Testis (tissue), 3 donors: ENCODE measurements around the gene AMOTL1. TPM values are rescaled to one million over a fixed set of nuclear protein-coding genes. Genes with fewer than 3 reads are reported as not detected.

Experiments used
- DNase-seq: peaks from one replicate; pipeline ENCODE4 v3.0.0-alpha.2; 2019
- H3K27ac ChIP-seq, 2 donors: fragments of 200-600 bp; sonication (generic); one replicate each; pipeline ENCODE4 v1.5.1; 2019
- H3K27me3 ChIP-seq: fragments of 200-600 bp; sonication (generic); one replicate; pipeline ENCODE4 v1.5.1; 2019
- H3K36me3 ChIP-seq: fragments of 200-600 bp; sonication (generic); one replicate; pipeline ENCODE4 v1.5.1; 2017; ENCODE audit warnings: low read depth; ENCODE audit errors: missing control alignments
- H3K4me1 ChIP-seq: fragments of 200-600 bp; sonication (generic); one replicate; pipeline ENCODE4 v1.5.1; 2019
- H3K4me3 ChIP-seq, 2 donors: fragments of 200-600 bp; sonication (generic); one replicate each; pipeline ENCODE4 v1.5.1; 2017 to 2019
- H3K9me3 ChIP-seq: fragments of 200-600 bp; sonication (generic); one replicate; pipeline ENCODE4 v1.5.1; 2017
- CTCF ChIP-seq, 3 experiments: fragments of 450-650 bp in 2 of 3; fragments of 200-600 bp in 1 of 3; sonication (generic) in 1 of 3; IDR thresholded peaks; one replicate each; pipeline ENCODE4 v1.5.1; 2016 to 2019; ENCODE audit warnings: antibody characterized with exemption in 3 of 3, mild to moderate bottlenecking in 2 of 3, moderate library complexity in 1 of 3
- POLR2A ChIP-seq: fragments of 450-650 bp; IDR thresholded peaks from one replicate; pipeline ENCODE4 v1.6.1; 2017; ENCODE audit warnings: antibody characterized with exemption, mild to moderate bottlenecking, moderate library complexity
- WGBS, 2 donors: methylation state at CpG; one replicate each; pipeline ENCODE4 v1.1.5; 2018; 5-methylcytosine and 5-hydroxymethylcytosine counted together
- intact Hi-C: fragments of 100-400 bp; cut with DNase I; formaldehyde crosslinking; loops from one replicate; pipeline ENCODE4 v1.15.1; 2023; ENCODE audit warnings: low total_unique reads
- polyA plus RNA-seq: library from polyadenylated mRNA; stranded (reverse); fragments of 350-450 nt; fragmentation: Illumina TruSeq; extraction: RNeasy Lipid Tissue Mini Kit (QIAGEN cat#74804); gene quantifications from one replicate; pipeline ENCODE4 v1.2.3, GENCODE V29; 2014; ENCODE audit warnings: low read depth, low replicate concordance; ENCODE audit not compliant: insufficient read depth
- total RNA-seq, 2 donors: library from RNA; depleted of rRNA; stranded (reverse); fragments of >200 nt; gene quantifications; one replicate each; pipeline ENCODE4 v1.2.3, GENCODE V29; 2016

The AMOTL1 gene
- total and polyA plus RNA-seq, 3 donors from 2014 or later: 17.1 to 25.4 (median 18.7) TPM

- DNase-seq: peak; percentile 15
- H3K4me1 ChIP-seq: no peaks in the 10 kb centered on the region
- H3K27ac ChIP-seq: no peak overlapping the region
- no peaks in the 10 kb centered on the region for H3K9me3 ChIP-seq
- WGBS, 2 donors: 2% methylated on average over 19 to 35 of the region's 35 CpGs
- H3K4me3 ChIP-seq: peak overlapping the region; percentile 57 to 67
- no peaks in the 10 kb centered on the region for H3K27me3 ChIP-seq
- H3K36me3 ChIP-seq: no peaks in the 10 kb centered on the region
- TF ChIP-seq CTCF (IDR thresholded peaks at IDR 0.05) (peak; percentile 22 to 50 (median 34)), POLR2A (no peak)
- intact Hi-C loops: no loop called here
Observed at GRCh38 chr11:94741022-94741679, 27.0 kb upstream of the AMOTL1 start.

- no peaks in the 10 kb centered on the region for H3K27me3 ChIP-seq
Observed at GRCh38 chr11:94742665-94743064, 25.5 kb upstream of the AMOTL1 start.

GRCh38 chr11:94746721-94747120 is 21.4 kb upstream of the AMOTL1 start:
- WGBS, 2 donors: 65 to 69% methylated on average over 3 of the region's 3 CpGs
- H3K4me1 ChIP-seq: no peaks in the 10 kb centered on the region
- DNase-seq: no peak
- no peaks in the 10 kb centered on the region for H3K36me3 ChIP-seq
- no peaks in the 10 kb centered on the region for H3K9me3 ChIP-seq
- H3K4me3 ChIP-seq: no peak overlapping the region
- TF ChIP-seq POLR2A (no peak), CTCF (IDR thresholded peaks at IDR 0.05) (no peak)
- no peaks in the 10 kb centered on the region for H3K27me3 ChIP-seq
- intact Hi-C loops: no loop called here
- no peak overlapping the region for H3K27ac ChIP-seq

More at GRCh38 chr11:94742665-94743064, 25.5 kb upstream of the AMOTL1 start:
- Histone ChIP-seq H3K36me3 (no peaks in the 10 kb centered on the region), H3K9me3 (no peaks in the 10 kb centered on the region), H3K4me3 (no peak overlapping the region), H3K4me1 (no peaks in the 10 kb centered on the region), H3K27ac (no peak overlapping the region)
- DNase-seq: no peak
- TF ChIP-seq CTCF (IDR thresholded peaks at IDR 0.05): no peak
- no peak for TF ChIP-seq POLR2A
- intact Hi-C loops: no loop called here
- 93 to 95% methylated on average over 2 of the region's 2 CpGs for WGBS, 2 donors

- intact Hi-C loops: no loop called here
- no peak overlapping the region for H3K27ac ChIP-seq
- H3K4me3 ChIP-seq: no peak overlapping the region
- no peak for DNase-seq
- TF ChIP-seq CTCF (IDR thresholded peaks at IDR 0.05): no peak
- no peak for TF ChIP-seq POLR2A
- no peaks in the 10 kb centered on the region for H3K4me1 ChIP-seq
- no peaks in the 10 kb centered on the region for H3K36me3 ChIP-seq
- H3K9me3 ChIP-seq: no peaks in the 10 kb centered on the region
- no peaks in the 10 kb centered on the region for H3K27me3 ChIP-seq
Observed at GRCh38 chr11:94747146-94747545, 21.0 kb upstream of the AMOTL1 start.

- Histone ChIP-seq H3K36me3 (no peaks in the 10 kb centered on the region), H3K9me3 (no peaks in the 10 kb centered on the region), H3K4me3 (no peak overlapping the region), H3K27ac (no peak overlapping the region), H3K27me3 (no peaks in the 10 kb centered on the region), H3K4me1 (no peaks in the 10 kb centered on the region)
- intact Hi-C loops: no loop called here
- no peak for TF ChIP-seq CTCF (IDR thresholded peaks at IDR 0.05)
- no peak for TF ChIP-seq POLR2A
- WGBS, 2 donors: 91 to 94% methylated on average over 4 of the region's 4 CpGs
- DNase-seq: no peak
Observed at GRCh38 chr11:94747601-94748041, 20.5 kb upstream of the AMOTL1 start.
